HepG2 (cell line): ENCODE results near the gene IGLL1. TPM values are rescaled to one million over a fixed set of nuclear protein-coding genes. Genes with fewer than 3 reads are reported as not detected.

ENCODE experiments used
- ATAC-seq: fragments of 200-7000 bp; cut with Tn5 transposase; 3 replicates; pipeline ENCODE4 v1.9.1; 2020; ENCODE audit warnings: mild to moderate bottlenecking, moderate library complexity
- BruUV-seq: library from RNA; stranded (reverse); fragments of 400-500 nt; replicated peaks from 2 replicates; lab custom pipeline; 2021; lab: Mats Ljungman, UMichigan
- CTCF ChIA-PET: fragments of 300-600 bp; formaldehyde crosslinking; extraction: SDS; loops from one replicate; lab custom pipeline; 2021; ENCODE audit warnings: low total read pairs, inconsistent platforms, low intra/inter-chr PET ratio; lab: Yijun Ruan, JAX
- POLR2A ChIA-PET: fragments of 350-600 bp; sonication (Branson Sonifier 250); formaldehyde crosslinking; loops from one replicate; lab custom pipeline; 2020; ENCODE audit warnings: antibody characterized with exemption, inconsistent platforms; lab: Yijun Ruan, JAX
- DNase-seq: peaks from one replicate; pipeline ENCODE4 v3.0.0-alpha.2; 2015; ENCODE audit warnings: low spot score
- FAIRE-seq: peaks from 3 replicates; lab custom pipeline; 2011; peaks lifted over from hg19 to GRCh38; lab: Jason Lieb, UNC
- H2AFZ ChIP-seq: one replicate; pipeline ENCODE4 v1.6.1; 2011; ENCODE audit warnings: low read length, inconsistent platforms
- H3K27ac ChIP-seq: fragments of 300-600 bp; 3 replicates; pipeline ENCODE4 v1.8.0; 2011; ENCODE audit warnings: mixed run types, mild to moderate bottlenecking, mixed read lengths, low read length, inconsistent platforms; ENCODE audit not compliant: insufficient read depth; ENCODE audit errors: extremely low read length
- H3K27me3 ChIP-seq, 2 experiments: fragments of 200-600 bp in 1 of 2; 2 replicates in 1 of 2; 3 replicates in 1 of 2; pipeline versions ENCODE4 v1.6.0 to v1.8.0; 2011; ENCODE audit warnings: low read length in 2 of 2, mild to moderate bottlenecking in 2 of 2, moderate library complexity in 2 of 2, inconsistent platforms in 1 of 2; ENCODE audit not compliant: insufficient read depth in 2 of 2, control insufficient read depth in 1 of 2
- H3K36me3 ChIP-seq, 2 experiments: fragments of 200-600 bp in 1 of 2; replicated peaks in 1 of 2; 2 replicates in 1 of 2; 3 replicates in 1 of 2; pipeline versions ENCODE4 v1.5.1 to v1.8.0; 2011; ENCODE audit warnings: low read length in 2 of 2, inconsistent platforms in 1 of 2; ENCODE audit not compliant: insufficient read depth in 2 of 2, control insufficient read depth in 1 of 2
- H3K4me1 ChIP-seq: 2 replicates; pipeline ENCODE4 v1.5.1; 2012; ENCODE audit warnings: low read length, inconsistent platforms; ENCODE audit not compliant: insufficient read depth
- H3K4me2 ChIP-seq: 2 replicates; pipeline ENCODE4 v1.6.0; 2011; ENCODE audit warnings: low read depth, low read length, inconsistent platforms
- H3K4me3 ChIP-seq, 3 experiments: fragments of 200-600 bp in 1 of 3; sonication (generic), shearing (Covaris generic) in 1 of 3; replicated peaks in 1 of 3; 2 replicates each; pipeline ENCODE4 v1.5.1; 2011 to 2016; ENCODE audit warnings: low read length in 3 of 3, inconsistent platforms in 2 of 3, low read depth in 2 of 3, mild to moderate bottlenecking in 2 of 3, control low read depth in 1 of 3, mixed read lengths in 1 of 3; ENCODE audit not compliant: insufficient read depth in 1 of 3
- H3K79me2 ChIP-seq: one replicate; pipeline ENCODE4 v1.6.1; 2011; ENCODE audit warnings: low read length, inconsistent platforms; ENCODE audit not compliant: insufficient read depth
- H3K9ac ChIP-seq: 2 replicates; pipeline ENCODE4 v1.6.0; 2011; ENCODE audit warnings: mild to moderate bottlenecking, low read depth, low read length, inconsistent platforms; ENCODE audit not compliant: insufficient read depth
- H3K9me3 ChIP-seq: 2 replicates; pipeline ENCODE4 v1.5.1; 2012; ENCODE audit warnings: mild to moderate bottlenecking, low read length
- H4K20me1 ChIP-seq: 2 replicates; pipeline ENCODE4 v1.6.0; 2011; ENCODE audit warnings: inconsistent platforms, mild to moderate bottlenecking, low read length, moderate library complexity; ENCODE audit not compliant: insufficient read depth
- AHR ChIP-seq: IDR thresholded peaks from 2 replicates; pipeline ENCODE4 v1.6.1; 2018; ENCODE audit warnings: missing genetic modification reagents, missing compliant biosample characterization
- PHF21A ChIP-seq: sonication (generic); formaldehyde crosslinking; IDR thresholded peaks from 2 replicates; pipeline ENCODE4 v1.5.0; 2020; ENCODE audit warnings: mild to moderate bottlenecking, missing genetic modification reagents
- SRF ChIP-seq: IDR thresholded peaks from 2 replicates; pipeline ENCODE4 v1.6.1; 2011; ENCODE audit warnings: mild to moderate bottlenecking, low read depth, low read length, moderate library complexity
- TOPORS ChIP-seq: sonication (generic); formaldehyde crosslinking; IDR thresholded peaks from 2 replicates; pipeline ENCODE4 v1.8.0; 2023; ENCODE audit warnings: mild to moderate bottlenecking, missing genetic modification reagents
- ZNF263 ChIP-seq: sonication (generic); formaldehyde crosslinking; IDR thresholded peaks from 2 replicates; pipeline ENCODE4 v1.4.0; 2020; ENCODE audit warnings: missing genetic modification reagents
- ZNF672 ChIP-seq: sonication (generic); formaldehyde crosslinking; IDR thresholded peaks from 2 replicates; pipeline ENCODE4 v1.8.1; 2022; ENCODE audit warnings: missing genetic modification reagents
- ZNF713 ChIP-seq: sonication (generic); formaldehyde crosslinking; IDR thresholded peaks from 2 replicates; pipeline ENCODE4 v1.4.0; 2020; ENCODE audit warnings: mild to moderate bottlenecking, missing genetic modification reagents
- in situ Hi-C: cut with HindIII; loops from 2 replicates; pipeline ENCODE4 v1.10.0; 2017; ENCODE audit warnings: low pct_unique_long_range_greater_than_20kb; ENCODE audit not compliant: extremely low pct_ligation_motif_present
- intact Hi-C: fragments of 100-400 bp; cut with micrococcal nuclease; formaldehyde crosslinking; loops from one replicate; pipeline ENCODE4 v1.10.0; 2022; ENCODE audit not compliant: unreplicated experiment
- polyA plus RNA-seq, 8 experiments: library from polyadenylated mRNA; depleted of rRNA in 3 of 8; stranded (reverse) in 7 of 8; unstranded in 1 of 8; fragments of >200 nt; fragmentation: Illumina TruSeq in 4 of 8; extraction: Trizol in 4 of 8; gene quantifications; 2 replicates each; pipeline versions ENCODE4 v1.2.1 to v1.2.3, GENCODE V29; 2011 to 2016; ENCODE audit warnings: low read depth in 4 of 8, missing spikeins in 1 of 8, mixed read lengths in 1 of 8; ENCODE audit not compliant: insufficient read depth in 1 of 8
- total RNA-seq, 5 experiments: library from RNA; depleted of rRNA; stranded (reverse); fragments of >200 nt; fragmentation: Illumina TruSeq; extraction: Trizol; gene quantifications; 2 replicates each; pipeline ENCODE4 v1.2.3, GENCODE V29; 2016; ENCODE audit warnings: low read depth in 1 of 5
- TF ChIP-seq, protein P1 (sequence below): sonication (generic); formaldehyde crosslinking; IDR thresholded peaks from 2 replicates; pipeline ENCODE4 v1.9.0; 2021; ENCODE audit warnings: missing genetic modification reagents, borderline replicate concordance
- TF ChIP-seq, protein P2 (sequence below): sonication (generic); formaldehyde crosslinking; IDR thresholded peaks from 2 replicates; pipeline ENCODE4 v1.8.0; 2022; ENCODE audit warnings: mild to moderate bottlenecking, missing genetic modification reagents; ENCODE audit not compliant: insufficient replicate concordance
- TF ChIP-seq, protein P3 (sequence below): fragments of 450-650 bp; IDR thresholded peaks from 2 replicates; pipeline ENCODE4 v1.6.1; 2017
- TF ChIP-seq, protein P4 (sequence below): sonication (generic); formaldehyde crosslinking; IDR thresholded peaks from 2 replicates; pipeline ENCODE4 v1.4.0; 2020; ENCODE audit warnings: missing genetic modification reagents

The IGLL1 gene
- total and polyA plus RNA-seq, 2 of the 13 experiments (the other 11 are each of a cell fraction or from before 2014, with no cell fraction given) = not detected

DNA sequence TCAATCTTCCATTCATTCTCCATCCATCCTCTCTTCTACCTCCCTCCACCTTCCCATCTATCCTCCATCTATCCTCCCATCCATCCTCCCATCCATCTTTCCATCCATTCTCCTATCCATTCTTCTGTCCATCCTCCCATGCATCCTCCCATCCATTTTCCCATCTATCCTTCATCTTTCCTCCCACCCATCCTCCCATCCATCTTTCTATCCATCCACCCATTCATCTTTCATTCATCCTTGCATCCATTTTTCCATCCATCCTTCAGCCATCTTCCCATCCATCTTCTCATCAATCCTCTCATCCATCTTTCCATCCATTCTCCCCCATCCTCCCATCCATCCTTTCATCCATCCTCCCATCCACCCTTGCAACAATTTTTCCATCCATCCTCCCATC, 27.5 kb downstream of the IGLL1 start (continued):
- TF ChIP-seq PHF21A (no peak), TOPORS (no peak), AHR (CRISPR knock-in tag) (no peak), ZNF672 (CRISPR knock-in tag) (no peak)
- TF ChIP-seq, protein P1, sequence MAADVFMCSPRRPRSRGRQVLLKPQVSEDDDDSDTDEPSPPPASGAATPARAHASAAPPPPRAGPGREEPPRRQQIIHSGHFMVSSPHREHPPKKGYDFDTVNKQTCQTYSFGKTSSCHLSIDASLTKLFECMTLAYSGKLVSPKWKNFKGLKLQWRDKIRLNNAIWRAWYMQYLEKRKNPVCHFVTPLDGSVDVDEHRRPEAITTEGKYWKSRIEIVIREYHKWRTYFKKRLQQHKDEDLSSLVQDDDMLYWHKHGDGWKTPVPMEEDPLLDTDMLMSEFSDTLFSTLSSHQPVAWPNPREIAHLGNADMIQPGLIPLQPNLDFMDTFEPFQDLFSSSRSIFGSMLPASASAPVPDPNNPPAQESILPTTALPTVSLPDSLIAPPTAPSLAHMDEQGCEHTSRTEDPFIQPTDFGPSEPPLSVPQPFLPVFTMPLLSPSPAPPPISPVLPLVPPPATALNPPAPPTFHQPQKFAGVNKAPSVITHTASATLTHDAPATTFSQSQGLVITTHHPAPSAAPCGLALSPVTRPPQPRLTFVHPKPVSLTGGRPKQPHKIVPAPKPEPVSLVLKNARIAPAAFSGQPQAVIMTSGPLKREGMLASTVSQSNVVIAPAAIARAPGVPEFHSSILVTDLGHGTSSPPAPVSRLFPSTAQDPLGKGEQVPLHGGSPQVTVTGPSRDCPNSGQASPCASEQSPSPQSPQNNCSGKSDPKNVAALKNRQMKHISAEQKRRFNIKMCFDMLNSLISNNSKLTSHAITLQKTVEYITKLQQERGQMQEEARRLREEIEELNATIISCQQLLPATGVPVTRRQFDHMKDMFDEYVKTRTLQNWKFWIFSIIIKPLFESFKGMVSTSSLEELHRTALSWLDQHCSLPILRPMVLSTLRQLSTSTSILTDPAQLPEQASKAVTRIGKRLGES (CRISPR knock-in tag) = no peak
- TF ChIP-seq, protein P2, sequence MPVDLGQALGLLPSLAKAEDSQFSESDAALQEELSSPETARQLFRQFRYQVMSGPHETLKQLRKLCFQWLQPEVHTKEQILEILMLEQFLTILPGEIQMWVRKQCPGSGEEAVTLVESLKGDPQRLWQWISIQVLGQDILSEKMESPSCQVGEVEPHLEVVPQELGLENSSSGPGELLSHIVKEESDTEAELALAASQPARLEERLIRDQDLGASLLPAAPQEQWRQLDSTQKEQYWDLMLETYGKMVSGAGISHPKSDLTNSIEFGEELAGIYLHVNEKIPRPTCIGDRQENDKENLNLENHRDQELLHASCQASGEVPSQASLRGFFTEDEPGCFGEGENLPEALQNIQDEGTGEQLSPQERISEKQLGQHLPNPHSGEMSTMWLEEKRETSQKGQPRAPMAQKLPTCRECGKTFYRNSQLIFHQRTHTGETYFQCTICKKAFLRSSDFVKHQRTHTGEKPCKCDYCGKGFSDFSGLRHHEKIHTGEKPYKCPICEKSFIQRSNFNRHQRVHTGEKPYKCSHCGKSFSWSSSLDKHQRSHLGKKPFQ (CRISPR knock-in tag) = no peak

DNA sequence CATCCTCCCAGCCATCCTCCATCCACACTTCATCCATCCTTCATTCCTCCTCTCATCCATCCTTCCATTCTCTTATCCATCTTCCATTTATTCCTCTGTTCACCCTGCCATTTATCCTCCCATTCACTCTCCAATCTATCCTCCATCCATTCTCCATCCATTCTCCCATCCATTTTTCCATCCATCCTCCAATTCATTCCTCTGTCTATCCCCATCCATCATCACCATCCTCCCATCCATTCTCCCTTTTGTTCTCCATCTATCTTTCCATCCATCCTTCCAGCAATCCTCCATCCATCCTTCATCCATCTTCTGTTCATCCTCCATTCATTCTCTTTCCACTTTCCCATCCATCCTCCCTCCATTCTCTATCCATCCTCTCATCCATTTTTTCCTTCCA, 28.7 kb downstream of the IGLL1 start:
- no peak overlapping the region for H2AFZ ChIP-seq
- no peaks in the 10 kb centered on the region for H3K4me1 ChIP-seq
- ChIA-PET POLR2A (no interaction called here), CTCF (no interaction called here)
- in situ Hi-C loops = loop anchor here (25.0 kb wide), 1 partner anchor 389 kb away; no protein-coding TSS in a partner anchor
- no peak overlapping the region for H3K4me3 ChIP-seq
- no peaks in the 10 kb centered on the region for H3K36me3 ChIP-seq
- ATAC-seq (no peak), FAIRE-seq (no peak), DNase-seq (no peak)
- no peak overlapping the region for H3K4me2 ChIP-seq
- no peaks in the 10 kb centered on the region; a peak in 1 of 5 replicates for H3K27me3 ChIP-seq
- no peak overlapping the region for H3K9ac ChIP-seq
- peaks cover 5% of the 10 kb centered on the region; the same call in 1 of the 2 replicates for H3K9me3 ChIP-seq
- H3K27ac ChIP-seq = no peak overlapping the region
- no peaks in the 10 kb centered on the region for H3K79me2 ChIP-seq
- H4K20me1 ChIP-seq = no peaks in the 10 kb centered on the region
- intact Hi-C loops = no loop called here
- no TSS peak for BruUV-seq
- TF ChIP-seq, protein P3, sequence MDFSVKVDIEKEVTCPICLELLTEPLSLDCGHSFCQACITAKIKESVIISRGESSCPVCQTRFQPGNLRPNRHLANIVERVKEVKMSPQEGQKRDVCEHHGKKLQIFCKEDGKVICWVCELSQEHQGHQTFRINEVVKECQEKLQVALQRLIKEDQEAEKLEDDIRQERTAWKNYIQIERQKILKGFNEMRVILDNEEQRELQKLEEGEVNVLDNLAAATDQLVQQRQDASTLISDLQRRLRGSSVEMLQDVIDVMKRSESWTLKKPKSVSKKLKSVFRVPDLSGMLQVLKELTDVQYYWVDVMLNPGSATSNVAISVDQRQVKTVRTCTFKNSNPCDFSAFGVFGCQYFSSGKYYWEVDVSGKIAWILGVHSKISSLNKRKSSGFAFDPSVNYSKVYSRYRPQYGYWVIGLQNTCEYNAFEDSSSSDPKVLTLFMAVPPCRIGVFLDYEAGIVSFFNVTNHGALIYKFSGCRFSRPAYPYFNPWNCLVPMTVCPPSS = 0 out of 2 replicates have a peak, but pooled peaks have one; percentile 39
- TF ChIP-seq, protein P4, sequence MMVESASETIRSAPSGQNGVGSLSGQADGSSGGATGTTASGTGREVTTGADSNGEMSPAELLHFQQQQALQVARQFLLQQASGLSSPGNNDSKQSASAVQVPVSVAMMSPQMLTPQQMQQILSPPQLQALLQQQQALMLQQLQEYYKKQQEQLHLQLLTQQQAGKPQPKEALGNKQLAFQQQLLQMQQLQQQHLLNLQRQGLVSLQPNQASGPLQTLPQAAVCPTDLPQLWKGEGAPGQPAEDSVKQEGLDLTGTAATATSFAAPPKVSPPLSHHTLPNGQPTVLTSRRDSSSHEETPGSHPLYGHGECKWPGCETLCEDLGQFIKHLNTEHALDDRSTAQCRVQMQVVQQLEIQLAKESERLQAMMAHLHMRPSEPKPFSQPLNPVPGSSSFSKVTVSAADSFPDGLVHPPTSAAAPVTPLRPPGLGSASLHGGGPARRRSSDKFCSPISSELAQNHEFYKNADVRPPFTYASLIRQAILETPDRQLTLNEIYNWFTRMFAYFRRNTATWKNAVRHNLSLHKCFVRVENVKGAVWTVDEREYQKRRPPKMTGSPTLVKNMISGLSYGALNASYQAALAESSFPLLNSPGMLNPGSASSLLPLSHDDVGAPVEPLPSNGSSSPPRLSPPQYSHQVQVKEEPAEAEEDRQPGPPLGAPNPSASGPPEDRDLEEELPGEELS (CRISPR knock-in tag) = no peak
- TF ChIP-seq ZNF713 (CRISPR knock-in tag) (no peak), ZNF263 (CRISPR knock-in tag) (no peak), SRF (no peak)
- TF ChIP-seq, all 625 proteins: peak for 1
